Activated B cell treated with CpG ODN at 0.5 μM for 24 hours (primary cell): ENCODE data around the gene SMIM41. TPM values are rescaled to one million over a fixed set of nuclear protein-coding genes. Genes with fewer than 3 reads are reported as not detected.

Experiments
- ATAC-seq: fragments of 200-7000 bp; cut with Tn5 transposase; one replicate; pipeline ENCODE4 v1.10.0; 2021; ENCODE audit warnings: low read depth, mild to moderate bottlenecking, moderate library complexity
- CTCF ChIA-PET: fragments of 350-600 bp; sonication (Branson Sonifier 250); formaldehyde crosslinking; loops from one replicate; lab custom pipeline; 2021; ENCODE audit warnings: antibody characterized with exemption; lab: Charles Lee
- POLR2A ChIA-PET: fragments of 350-600 bp; sonication (Branson Sonifier 250); formaldehyde crosslinking; loops from one replicate; lab custom pipeline; 2021; ENCODE audit warnings: antibody characterized with exemption; lab: Charles Lee
- DNase-seq: peaks from one replicate; pipeline ENCODE4 v3.0.0; 2022
- H3K27ac Mint-ChIP-seq: one replicate; pipeline ENCODE4 v1.8.0; 2020; ENCODE audit warnings: mixed read lengths
- H3K27me3 Mint-ChIP-seq: one replicate; pipeline ENCODE4 v1.8.0; 2021; ENCODE audit warnings: mixed read lengths
- H3K36me3 Mint-ChIP-seq: one replicate; pipeline ENCODE4 v1.8.0; 2021; ENCODE audit warnings: low read depth, mixed read lengths
- H3K4me1 Mint-ChIP-seq: one replicate; pipeline ENCODE4 v1.8.0; 2021; ENCODE audit warnings: mixed read lengths
- H3K4me3 Mint-ChIP-seq: one replicate; pipeline ENCODE4 v1.8.0; 2020; ENCODE audit warnings: mild to moderate bottlenecking, mixed read lengths
- H3K9me3 Mint-ChIP-seq: one replicate; pipeline ENCODE4 v1.8.0; 2020; ENCODE audit warnings: mixed read lengths
- CTCF ChIP-seq: fragments of 200-600 bp; IDR thresholded peaks from one replicate; pipeline ENCODE4 v1.8.0; 2022; ENCODE audit warnings: antibody characterized with exemption, mild to moderate bottlenecking
- intact Hi-C: fragments of 100-400 bp; cut with micrococcal nuclease; formaldehyde crosslinking; loops from one replicate; pipeline ENCODE4 v1.15.1; 2024
- total RNA-seq: library from RNA; stranded (reverse); gene quantifications from 2 replicates; pipeline ENCODE4 v1.2.3, GENCODE V29; 2022

SMIM41 gene
- total RNA-seq, 1 donor from 2014 or later, result not detected

- ATAC-seq, result no peak
Observed at GRCh38 chr12:52145228-52146088, 66.0 kb downstream of the SMIM41 start.

GRCh38 chr12:52146089-52146821 is 66.8 kb downstream of the SMIM41 start:
- intact Hi-C loops, result no loop called here
- H3K9me3 Mint-ChIP-seq, result no peaks in the 10 kb centered on the region
- no peaks in the 10 kb centered on the region for H3K36me3 Mint-ChIP-seq
- POLR2A ChIA-PET, result no interaction called here
- CTCF ChIA-PET, result interaction anchor here (1.4 kb wide), 1 partner anchor 10 kb away, joined by 3 read pairs; no protein-coding TSS in a partner anchor
- ATAC-seq (no peak), DNase-seq (no peak)
- peaks cover 12% of the 10 kb centered on the region for H3K27me3 Mint-ChIP-seq
- no peak overlapping the region for H3K4me3 Mint-ChIP-seq
- H3K27ac Mint-ChIP-seq, result no peak overlapping the region
- H3K4me1 Mint-ChIP-seq, result no peaks in the 10 kb centered on the region
- TF ChIP-seq CTCF, result no peak

More at GRCh38 chr12:52145228-52146088, 66.0 kb downstream of the SMIM41 start:
- Mint-ChIP-seq H3K4me1 (no peaks in the 10 kb centered on the region), H3K27me3 (peaks cover 5% of the 10 kb centered on the region), H3K9me3 (no peaks in the 10 kb centered on the region), H3K27ac (no peak overlapping the region), H3K36me3 (no peaks in the 10 kb centered on the region), H3K4me3 (no peak overlapping the region)
- no peak for TF ChIP-seq CTCF
- ChIA-PET POLR2A (interaction anchor here (0.6 kb wide), 1 partner anchor 14 kb away, joined by 3 read pairs; no protein-coding TSS in a partner anchor), CTCF (interaction anchor here (1.4 kb wide), 1 partner anchor 11 kb away, joined by 3 read pairs; no protein-coding TSS in a partner anchor)
- DNase-seq, result no peak
- intact Hi-C loops, result no loop called here

- no peak for TF ChIP-seq CTCF
- Mint-ChIP-seq H3K9me3 (no peaks in the 10 kb centered on the region), H3K27me3 (peaks cover 17% of the 10 kb centered on the region), H3K27ac (no peak overlapping the region), H3K36me3 (no peaks in the 10 kb centered on the region), H3K4me1 (peaks cover 5% of the 10 kb centered on the region), H3K4me3 (no peak overlapping the region)
- DNase-seq (no peak), ATAC-seq (no peak)
- intact Hi-C loops, result no loop called here
- ChIA-PET POLR2A (no interaction called here), CTCF (interaction anchor here (1.4 kb wide), 1 partner anchor 10 kb away, joined by 3 read pairs; no protein-coding TSS in a partner anchor)
Observed at GRCh38 chr12:52146822-52147366, 67.4 kb downstream of the SMIM41 start.

- TF ChIP-seq CTCF, result no peak
- POLR2A ChIA-PET, result no interaction called here
- H3K36me3 Mint-ChIP-seq, result no peaks in the 10 kb centered on the region
- H3K27me3 Mint-ChIP-seq, result peaks cover 17% of the 10 kb centered on the region
- intact Hi-C loops, result no loop called here
- peaks cover 6% of the 10 kb centered on the region for H3K4me1 Mint-ChIP-seq
- H3K4me3 Mint-ChIP-seq, result no peak overlapping the region
- CTCF ChIA-PET, result interaction anchor here (0.5 kb wide), 1 partner anchor 1736 kb away, joined by 3 read pairs; no protein-coding TSS in a partner anchor
- H3K9me3 Mint-ChIP-seq, result no peaks in the 10 kb centered on the region
- DNase-seq (no peak), ATAC-seq (no peak)
- no peak overlapping the region for H3K27ac Mint-ChIP-seq
Observed at GRCh38 chr12:52147367-52147963, 68.0 kb downstream of the SMIM41 start.
